GM18868 (cell line): ENCODE results near the gene SELPLG.
A peak's percentile ranks its signal among the peaks of the same experiment; 100 is the strongest.
"Not testable (repeated sequence)": the region's sequence is repeated elsewhere in the genome, so short reads cannot be mapped to it uniquely, and the experiment has no call there.

ENCODE experiments used
- ATAC-seq: cut with Tn5 transposase; IDR thresholded peaks from one replicate; pipeline ENCODE4 v1.9.1; 2021; ENCODE audit warnings: mild to moderate bottlenecking, moderate library complexity; ENCODE audit not compliant: unreplicated experiment

The SELPLG gene

DNA sequence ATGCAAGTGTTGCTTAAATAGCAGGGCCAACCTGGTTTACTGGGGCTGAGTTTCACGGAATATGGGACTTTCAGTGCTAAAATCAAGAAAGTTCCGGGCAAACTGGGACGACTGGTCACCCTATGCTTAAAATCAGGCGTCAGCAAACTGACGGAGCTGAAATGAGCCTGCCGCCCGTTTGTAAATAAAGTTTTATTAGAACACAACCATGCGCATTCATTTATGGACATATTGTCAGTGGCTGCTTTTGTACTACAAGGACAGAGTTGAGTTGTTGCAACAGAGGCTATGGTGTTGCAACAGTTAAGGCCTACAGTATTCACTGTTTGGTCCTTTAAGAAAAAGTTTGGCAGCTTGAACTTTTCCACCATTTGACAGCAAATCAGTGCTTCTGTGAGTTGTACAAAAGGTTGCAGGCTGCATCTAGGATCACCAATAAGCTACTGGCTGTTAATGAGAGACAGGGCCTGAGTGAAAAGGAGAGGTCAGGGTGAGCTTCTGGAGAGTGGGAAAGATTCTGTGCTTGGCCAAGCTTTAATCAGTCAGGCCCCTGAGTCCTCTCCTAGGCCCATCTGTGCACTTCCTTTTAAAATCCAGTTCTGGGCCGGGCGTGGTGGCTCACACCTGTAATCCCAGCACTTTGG is 13.3 kb downstream of the SELPLG start:
- no peak for ATAC-seq

DNA sequence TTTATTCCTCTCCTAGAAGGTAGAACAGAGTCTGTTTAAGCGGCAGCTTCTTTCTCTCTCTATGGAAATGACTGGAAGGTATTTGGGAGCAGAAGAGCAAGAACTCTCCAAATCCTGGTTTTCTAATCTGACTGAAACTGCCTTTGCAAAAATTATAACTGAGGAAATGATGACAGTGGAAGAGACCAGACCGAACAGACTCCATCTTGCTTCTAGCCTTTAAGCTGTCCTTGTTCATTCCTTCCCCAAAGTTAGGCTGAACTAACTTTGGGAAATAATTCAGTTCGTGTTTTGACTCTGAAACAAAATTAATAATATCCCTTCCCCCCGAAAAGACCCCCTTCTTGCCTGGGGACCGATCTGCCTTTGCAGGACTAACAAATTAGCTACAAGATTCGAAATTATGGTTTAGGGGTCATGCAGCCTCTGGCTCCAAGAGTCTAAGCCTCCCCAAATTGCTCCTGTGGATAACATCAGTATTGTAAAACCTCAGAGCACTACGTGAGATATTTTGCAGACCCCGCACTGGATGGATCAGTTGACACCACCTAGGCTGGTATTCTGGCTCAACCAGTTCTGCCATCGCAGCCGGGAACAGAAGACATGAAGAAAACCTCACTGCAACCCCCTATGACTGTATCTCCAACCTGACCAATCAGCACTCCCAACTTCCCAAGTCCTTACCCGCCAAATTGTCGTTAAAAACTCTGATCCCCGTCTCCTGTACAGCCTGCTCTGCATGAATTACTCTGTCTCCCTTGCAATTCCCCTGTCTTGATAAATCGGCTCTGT is 14.1 kb downstream of the SELPLG start:
- ATAC-seq = no peak

DNA sequence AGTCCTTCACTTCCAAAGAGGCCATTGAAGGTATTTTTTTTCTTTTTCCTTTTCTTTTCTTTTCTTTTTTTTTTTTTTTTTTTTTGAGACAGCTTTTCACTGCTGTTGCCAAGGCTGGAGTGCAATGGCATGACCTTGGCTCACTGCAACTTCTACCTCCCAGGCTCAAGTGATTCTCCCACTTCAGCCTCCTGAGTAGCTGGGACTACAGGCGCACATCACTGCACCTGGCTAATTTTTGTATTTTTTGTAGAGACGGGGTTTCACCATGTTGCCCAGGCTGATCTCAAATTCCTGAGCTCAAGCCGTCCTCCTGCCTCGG is 14.8 kb downstream of the SELPLG start:
- ATAC-seq = not testable (repeated sequence)

DNA sequence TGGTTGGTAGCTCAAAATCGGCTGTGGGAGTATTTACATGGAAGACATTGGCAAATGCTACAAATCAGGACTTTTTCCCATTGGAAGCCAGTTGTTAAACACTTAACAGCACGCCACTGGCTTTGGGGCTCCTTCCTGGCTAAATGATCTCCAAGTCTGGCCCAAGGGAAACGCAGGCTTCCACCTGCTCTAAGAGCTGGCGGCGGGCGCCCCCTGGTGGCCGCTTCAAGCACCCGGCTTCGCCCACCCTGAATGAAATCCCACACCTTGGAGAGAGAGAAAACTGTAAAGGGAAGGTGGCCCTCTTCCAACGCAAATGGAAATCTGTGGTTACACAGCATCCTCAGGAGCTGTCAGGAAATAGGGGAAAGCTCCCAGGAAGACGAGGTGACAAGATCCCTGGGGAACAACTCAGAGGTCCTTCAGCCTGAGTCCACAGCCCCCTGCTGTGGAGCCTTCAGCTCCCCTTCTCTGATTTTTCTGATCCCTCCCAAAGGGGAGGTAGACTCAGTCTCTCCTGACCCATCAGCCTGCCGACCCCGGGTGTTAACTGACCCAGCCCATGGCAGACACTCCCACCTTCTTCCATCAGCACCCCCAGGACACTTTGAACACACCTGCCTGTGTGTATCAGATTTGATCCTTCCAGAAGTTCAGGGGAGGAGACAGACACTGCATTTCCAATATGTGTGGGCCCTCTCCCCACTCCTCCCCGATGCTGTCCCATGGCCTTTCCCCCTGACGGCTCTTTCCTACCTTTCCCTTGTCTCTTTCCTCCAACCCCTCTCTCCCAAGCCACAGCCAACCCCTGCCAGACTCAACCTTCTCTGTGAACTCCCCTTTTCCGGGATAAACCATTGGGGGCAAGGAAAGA is 15.4 kb downstream of the SELPLG start:
- peak; percentile 37 for ATAC-seq

DNA sequence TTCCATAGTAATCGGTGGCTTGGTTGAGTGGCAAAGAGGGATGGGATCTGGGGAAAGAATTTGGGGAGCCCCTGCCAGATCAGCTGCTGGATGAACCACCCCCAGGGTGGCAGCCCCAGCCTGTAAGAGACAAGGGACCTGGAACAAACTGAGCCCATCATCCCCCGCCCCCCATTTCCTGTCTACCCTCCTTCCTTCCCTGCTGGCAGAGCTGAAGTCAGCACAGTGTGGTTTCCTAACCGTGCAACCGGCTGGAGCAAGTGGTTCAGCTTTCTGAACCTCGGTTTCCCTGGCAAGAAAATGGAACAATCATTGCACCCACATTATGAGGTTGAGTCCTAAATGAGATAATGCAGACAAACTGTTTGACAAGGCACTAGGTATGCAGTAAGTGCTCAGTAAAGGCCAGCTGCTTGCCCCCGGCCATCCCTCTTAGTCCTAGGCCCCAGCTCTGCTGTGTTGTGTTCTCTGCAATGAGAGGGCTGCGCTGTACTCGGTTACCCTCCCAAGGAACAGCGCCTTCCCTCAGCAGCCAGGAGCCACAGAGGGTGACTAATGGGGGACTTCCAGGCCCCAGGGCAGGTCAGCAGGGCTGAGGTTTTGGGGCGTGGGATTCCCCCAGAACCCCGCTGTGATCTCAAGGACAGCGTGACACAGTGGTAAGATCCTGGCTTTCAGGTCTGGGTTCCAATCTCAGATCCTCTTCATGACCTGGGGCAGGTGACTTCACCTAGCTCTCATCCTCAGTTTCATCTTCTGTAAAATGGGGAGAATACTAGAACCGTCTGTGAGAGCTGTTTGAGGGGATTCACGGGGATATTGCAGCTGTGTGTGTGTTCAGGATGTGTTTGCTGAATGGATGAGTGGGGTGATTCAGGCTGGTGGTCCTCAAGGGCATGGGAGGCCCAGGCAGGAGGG is 16.5 kb downstream of the SELPLG start:
- peak; percentile 83 for ATAC-seq

DNA sequence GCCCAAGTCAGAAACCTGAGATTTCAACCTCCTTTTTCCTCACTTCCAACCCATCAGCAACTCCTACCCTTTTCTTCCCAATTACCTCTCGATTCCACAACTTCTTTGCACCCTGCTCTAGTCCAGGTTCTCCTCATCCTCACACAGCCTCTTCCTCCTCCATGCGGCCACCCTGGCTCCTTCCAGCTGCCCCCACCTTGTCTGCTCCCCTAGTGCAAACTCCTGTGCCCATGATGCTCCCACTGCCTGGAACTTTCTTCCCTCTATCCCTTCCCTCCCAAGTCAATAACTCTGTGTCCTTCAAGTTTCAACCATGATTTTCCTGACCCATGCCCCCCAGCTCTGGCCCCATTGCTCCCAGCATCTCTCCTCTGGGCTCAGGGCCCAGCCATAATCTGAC is 17.3 kb downstream of the SELPLG start:
- ATAC-seq = no peak

DNA sequence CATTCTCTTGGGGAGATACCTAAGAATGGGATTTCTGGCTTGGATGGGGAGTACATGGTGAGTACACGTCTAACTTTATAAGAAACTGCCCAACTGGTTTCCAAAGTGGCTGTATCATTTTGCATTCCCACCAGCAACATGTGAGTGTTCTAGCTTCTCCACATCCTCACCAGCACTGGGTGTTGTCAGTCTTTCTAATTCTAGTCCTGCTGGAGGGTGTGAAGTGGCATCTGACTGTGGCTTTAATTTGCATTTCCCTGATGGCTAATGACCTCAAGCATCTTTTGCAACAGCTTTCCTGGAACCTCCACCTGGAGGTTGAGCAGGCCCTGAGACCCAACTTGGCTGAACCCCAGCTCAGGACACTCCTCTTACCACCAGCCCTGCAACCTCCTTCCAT is 17.8 kb downstream of the SELPLG start:
- ATAC-seq = no peak

DNA sequence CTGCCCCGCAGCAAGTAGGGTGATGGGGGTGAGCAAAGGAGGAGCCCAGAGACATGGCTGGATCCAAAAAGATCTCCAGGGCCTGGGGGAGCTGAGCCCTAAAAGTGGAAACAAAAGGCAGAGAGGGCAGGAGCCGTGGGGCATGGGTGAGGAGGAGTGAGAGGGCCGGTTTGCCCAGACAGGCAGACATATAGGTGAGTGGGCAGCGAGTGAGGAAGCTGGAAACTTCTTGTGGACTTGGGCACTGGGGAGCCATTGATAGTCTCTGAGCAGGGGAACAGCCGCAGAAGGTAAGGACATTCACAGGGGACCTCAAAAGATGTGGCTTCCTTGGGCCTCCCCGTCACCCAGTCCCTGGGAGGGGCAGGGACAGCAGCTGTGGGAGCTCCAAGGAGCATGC is 19.1 kb downstream of the SELPLG start:
- no peak for ATAC-seq

DNA sequence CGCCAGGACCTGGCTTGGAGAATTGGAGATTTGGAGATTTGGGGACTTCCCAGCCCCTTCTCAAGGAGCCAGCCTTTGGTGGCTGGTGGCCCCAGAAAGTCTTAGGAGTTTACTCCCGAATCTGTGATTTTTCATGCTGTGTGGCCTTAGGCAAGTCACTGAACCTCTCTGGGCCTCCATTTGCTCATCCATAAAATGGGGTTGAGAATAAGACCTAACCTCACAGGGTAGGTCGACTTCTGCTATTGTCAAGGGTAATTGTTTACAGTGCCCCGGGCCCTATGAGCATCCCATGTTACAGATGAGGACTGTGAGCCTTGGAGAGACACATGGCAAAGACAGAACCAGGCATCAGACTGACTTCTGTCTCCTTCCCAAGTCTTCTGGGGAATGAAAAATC is 19.7 kb downstream of the SELPLG start:
- ATAC-seq = no peak

DNA sequence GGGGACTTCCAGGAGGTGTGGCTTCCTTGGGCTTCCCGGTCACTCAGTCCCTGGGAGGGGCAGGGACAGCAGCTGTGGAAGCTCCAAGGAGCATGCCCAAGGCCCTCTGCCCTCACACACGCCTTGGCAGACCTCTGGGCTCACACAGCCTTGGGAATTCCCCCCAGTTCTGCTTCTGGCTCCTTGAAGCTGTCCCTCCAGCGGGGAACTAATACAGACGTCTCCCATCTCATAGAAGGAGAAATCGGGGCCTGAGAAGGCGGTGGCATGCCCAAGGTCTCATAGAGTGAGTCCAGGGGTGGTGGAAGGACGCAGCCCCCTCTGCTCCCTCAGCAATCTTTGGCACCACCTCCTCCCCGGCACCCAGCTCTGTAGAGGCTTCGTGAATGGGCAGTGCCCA is 20.1 kb downstream of the SELPLG start:
- no peak for ATAC-seq

DNA sequence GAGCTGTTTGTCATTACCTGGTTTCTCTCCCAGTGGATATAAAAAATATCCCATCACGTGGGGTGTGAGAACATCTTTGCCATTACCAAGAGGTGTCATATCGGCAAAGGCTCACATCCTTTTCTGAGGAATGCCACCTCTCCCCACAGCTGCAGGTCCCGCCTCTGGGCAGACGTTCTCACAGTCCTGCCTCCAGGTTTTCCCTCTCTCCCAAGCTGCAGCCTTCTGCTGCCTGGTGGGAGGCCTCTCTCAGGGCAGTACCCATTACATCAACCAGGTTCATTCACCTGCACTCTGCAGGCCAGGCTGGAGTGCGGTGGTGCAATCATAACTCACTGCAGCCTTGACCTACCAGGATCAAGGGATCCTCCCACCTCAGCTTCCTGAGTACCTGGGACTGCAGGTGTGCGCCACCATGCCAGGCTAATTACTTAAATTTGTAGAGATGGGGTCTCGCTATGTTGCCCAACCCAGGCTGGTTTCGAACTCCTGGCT is 20.9 kb downstream of the SELPLG start:
- ATAC-seq = no peak

DNA sequence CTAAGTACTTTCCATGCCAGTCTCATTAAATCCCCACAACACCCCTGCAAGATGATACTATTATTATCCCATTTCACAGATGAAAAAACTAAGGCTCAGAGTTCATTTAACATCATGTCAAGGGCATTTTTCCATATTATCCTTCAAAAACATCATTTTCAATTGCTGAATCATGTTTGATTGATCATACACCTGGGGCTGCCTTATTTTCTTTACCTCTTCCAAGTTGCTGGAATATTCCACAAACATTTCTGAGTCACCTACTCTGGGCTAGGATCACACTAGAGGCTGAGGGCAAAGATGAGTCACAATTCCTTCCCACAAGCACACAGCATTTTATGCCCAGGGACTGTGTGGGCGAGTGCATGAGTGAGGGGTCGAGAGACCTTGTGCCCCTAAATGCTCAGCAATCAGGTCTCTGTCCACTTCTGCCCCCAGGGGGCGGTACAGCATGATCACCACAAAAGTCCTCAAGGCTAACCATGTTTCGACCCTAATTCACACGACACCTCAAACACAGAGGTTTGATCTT is 21.7 kb downstream of the SELPLG start:
- ATAC-seq = no peak

DNA sequence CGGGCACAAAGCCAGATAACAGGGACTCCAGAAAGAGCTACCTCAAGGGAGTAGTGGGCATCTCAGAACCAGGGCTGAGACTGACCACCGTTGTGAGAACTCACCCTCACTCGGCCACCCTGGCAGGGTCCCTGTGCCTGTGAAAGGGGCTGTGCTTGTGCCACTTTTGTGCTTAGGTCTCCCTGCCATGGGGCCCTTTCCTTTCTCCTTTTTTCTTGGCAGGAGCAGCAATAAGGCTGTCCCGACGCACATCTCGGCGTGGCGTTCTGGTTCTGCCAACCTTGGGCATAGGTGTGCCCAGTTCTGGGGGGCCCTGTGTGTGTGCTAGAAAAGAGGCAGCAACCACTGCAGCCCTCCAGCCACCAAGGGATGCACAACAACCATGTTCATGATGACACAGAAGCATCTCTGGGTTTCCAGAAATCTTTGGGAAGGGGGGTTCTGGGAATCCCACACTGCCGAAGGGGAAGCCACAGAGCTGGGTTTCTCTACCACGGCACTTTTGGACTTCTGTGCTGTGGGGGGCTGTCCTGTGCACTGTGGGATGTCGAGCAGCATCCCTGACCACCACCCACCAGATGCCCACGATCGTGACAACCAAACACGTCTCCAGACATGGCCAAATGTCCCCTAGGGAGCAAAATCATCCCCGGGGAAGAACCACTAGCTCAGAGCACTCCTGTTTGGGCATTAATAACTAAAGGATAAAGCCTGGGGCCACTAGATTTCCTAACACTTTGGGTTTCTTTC is 22.7 kb downstream of the SELPLG start:
- ATAC-seq = no peak

DNA sequence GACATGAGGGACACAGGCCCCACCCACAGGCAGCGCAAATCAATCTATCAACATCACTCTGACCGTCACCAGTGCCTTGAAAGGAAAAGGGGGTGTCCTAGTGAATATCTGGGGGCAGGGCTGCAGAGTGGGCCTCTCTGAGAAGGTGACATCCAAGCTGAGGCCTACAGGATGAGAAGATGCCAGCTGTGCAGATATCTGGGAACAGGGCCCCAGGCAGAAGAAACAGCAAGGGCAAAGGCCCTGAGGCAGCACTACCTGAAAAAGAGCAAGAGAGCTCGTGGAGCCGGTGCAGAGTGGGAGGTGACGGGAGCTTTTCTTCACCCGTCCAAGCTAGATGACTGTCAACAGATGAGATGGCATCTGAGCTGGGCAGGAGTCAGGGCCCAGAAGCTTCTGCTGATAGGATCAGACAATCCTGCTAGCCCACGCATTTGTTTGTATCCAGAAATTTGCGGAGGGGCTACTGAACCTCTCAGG is 23.3 kb downstream of the SELPLG start:
- no peak for ATAC-seq

DNA sequence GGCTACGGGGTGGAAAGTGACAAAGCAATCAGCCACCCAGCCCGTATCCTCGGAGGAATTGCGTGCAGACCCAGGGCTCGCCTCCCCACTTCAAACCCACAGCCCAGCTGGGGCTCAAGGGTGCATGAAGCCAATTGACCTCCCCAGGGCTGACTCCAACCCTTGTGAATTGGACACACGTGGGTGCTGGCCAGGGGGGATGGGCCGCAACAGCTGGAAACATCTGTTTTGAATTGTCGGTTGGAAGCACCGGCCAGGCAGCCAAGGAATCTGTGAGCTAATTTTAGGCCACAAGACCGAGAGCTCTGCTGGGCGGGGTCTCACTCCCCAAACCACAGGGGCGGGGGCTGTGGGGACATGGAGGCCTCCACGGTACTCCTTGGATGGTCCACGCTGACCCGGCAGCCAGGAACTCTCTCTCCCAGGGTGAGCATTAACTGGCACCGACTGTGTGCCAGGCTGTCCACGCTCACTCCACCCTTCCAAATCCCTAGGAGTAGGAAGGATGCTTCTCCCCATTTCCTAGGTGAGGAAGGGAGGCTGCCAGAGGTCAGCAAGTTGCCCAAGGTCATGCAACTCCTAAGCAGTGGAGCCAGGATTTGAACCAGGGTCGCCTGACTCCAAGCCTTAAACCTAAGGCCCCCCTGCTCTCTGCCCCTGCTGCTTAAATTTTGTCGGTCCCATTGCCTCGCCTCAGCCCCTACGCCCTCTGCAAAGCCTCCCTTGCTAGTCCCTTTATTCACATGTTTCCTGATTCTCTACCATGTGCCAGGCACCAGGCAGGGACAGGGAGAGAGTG is 24.0 kb downstream of the SELPLG start:
- ATAC-seq = no peak

DNA sequence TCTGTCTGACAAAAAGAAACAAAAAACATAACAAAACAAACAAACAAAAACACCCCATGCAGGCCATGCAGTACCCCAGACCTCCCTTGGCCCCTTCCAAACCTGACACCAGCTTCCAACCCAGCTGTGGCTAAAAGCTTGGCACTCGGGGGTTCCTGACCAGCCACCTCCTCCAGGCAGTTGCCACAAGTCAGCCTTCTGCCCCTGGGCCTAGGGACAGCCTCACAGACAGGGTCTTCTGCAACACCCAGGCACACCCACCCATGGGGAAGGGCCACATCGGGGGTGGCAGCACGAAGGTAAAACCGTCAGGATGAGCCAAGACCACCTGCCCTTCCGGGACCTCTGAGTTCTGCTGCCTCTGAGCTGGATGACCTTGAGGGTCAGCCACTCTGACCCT is 25.1 kb downstream of the SELPLG start:
- no peak for ATAC-seq

DNA sequence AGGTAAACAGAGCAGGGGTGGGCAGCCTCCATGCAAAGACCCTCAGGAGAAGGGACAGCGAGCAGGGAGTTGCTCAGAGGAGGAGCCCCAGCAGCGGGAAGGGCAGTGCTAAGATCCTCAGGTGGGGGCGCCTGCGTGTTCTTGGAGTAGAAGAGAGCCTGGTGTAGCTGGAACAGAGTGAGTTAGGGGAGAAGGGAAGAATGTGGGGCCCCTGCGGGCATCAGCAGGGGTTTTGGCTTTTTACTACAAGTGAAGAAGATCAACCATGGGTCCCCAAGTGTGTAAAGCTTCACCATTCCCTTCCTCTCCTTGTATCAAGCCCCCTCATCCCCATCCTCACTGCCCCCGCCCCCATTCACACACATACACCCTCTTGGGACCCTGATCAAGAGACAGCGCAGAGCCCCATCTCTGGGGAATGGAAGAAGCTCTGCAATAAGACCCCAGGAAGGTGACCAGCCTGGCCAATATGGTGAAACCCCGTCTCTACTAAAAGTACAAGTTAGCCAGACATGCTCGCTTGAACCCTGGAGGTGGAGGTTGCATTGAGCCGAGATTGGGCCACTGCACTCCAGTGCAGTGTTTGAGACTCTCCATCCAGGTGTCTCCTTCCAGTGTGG is 25.6 kb downstream of the SELPLG start:
- no peak for ATAC-seq

DNA sequence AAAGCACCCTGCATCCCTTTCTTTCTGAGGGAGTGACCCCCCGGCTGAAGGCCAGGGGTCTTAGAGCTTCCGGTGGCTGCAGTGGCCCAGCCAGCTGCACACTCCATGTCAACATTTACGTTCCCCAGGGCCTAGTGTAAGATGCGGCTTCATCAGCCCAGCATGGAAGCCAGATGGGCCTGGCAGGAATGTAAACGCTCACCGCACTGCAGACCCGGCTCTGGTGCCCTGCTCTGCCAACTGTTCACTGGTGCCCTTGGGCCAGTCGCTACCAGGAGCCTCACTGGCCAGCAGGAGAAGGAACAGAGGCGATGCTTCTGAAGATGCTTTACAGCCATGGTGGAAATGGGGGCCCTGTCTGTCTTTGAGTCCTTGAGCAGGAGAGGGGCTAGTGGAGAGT is 27.2 kb downstream of the SELPLG start:
- ATAC-seq = no peak
